A172 (cell line): ENCODE results near the gene AP2A1. TPM values are rescaled to one million over a fixed set of nuclear protein-coding genes. Genes with fewer than 3 reads are reported as not detected.
"Not testable (repeated sequence)": the region's sequence is repeated elsewhere in the genome, so short reads cannot be mapped to it uniquely, and the experiment has no call there.

Source experiments
- DNase-seq: peaks from one replicate; pipeline ENCODE4 v3.0.0-alpha.2; 2015; ENCODE audit warnings: low spot score
- total RNA-seq: library from RNA; depleted of rRNA; stranded (reverse); fragments of >200 nt; shearing (Covaris generic); gene quantifications from 2 replicates; pipeline ENCODE4 v1.2.3, GENCODE V29; 2014; rRNA removed

AP2A1 gene
- total RNA-seq: 116 and 130 TPM in 2 replicates

GRCh38 chr19:49766930-49767299 is at the start of gene AP2A1:
AP2A1 (plus strand) TSS chr19:49767001; CDS start chr19:49767134, 133 bp downstream.
- no peak for DNase-seq

GRCh38 chr19:49718511-49718910 is 48.3 kb upstream of the AP2A1 start:
- no peak for DNase-seq

- DNase-seq: no peak
Observed at GRCh38 chr19:49718991-49719390, 47.8 kb upstream of the AP2A1 start.

DNA sequence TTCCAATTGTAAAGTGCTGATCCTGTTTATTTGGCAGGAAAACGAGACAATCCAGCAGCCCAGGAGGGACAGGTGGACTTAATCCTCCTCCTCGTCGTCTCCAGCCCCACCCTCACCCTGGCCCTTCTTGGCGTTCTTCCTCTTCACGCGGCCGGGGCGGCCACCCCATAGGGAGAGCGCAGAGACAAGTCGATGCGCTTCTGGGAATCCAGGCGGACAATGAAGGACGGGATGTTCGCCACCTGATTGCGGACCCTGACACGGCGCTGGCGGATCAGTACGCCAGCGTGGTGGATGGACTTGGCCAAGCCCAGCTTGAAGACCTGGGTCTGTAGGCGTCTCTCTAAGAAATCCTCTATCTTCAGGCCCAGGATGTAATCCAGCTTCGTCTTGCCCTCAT is 47.4 kb upstream of the AP2A1 start:
- DNase-seq: not testable (repeated sequence)

DNA sequence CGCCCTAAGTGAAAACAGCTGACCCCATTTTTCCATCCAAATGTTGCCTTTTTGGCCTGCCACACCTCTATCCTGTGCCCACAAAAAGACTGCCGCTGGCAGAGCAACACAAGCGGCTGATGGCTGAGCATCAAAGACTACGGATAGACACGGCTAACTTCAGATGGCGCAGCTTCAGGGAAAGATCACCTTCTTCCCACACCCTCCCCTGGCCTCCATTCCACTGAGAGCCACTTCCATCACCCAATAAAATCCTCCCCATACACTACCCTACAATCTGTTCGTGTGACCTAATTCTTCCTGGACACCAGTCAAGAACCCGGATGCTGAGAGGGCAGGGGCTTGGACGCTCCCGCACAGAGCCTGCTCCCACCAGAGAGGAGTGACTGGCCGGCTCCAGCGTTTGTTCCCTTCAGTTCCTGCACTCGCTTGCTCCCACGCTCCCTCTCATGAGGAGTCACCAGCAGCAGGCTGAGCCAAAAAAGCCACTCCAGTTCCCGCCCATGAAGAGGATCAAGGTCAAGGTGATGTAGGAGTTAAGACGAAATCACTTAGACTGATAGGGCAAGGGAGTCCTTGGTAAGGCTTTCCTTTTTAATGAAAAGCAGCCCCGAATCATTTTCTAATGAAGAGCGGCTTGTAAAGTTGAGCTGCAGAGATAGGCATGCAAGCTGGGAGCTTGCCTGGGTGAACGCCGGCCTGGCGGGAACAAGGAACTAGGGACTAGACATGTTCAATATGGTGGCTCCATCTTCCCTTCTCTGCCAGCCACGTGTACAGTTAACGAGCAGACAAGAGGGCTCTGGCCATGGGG is 39.4 kb upstream of the AP2A1 start:
- no peak for DNase-seq

DNA sequence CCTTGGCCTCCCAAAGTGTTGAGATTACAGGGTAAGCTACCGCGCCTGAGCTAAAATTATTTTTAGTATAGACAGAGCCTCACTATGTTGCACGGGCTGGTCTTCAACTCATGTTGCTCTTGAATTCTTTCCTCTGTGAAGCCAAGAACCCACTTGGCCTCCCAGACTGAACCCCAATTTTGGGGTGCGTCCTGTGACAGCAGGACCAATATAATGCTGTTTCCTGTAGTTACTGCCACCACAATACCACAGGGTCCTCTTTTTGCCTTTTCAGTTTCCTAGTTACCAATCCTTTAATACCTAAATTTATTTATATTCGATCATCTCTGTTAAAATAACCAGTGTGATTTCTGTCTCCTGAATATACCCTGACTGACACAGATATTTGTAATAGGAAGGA is 36.6 kb upstream of the AP2A1 start:
- no peak for DNase-seq

DNA sequence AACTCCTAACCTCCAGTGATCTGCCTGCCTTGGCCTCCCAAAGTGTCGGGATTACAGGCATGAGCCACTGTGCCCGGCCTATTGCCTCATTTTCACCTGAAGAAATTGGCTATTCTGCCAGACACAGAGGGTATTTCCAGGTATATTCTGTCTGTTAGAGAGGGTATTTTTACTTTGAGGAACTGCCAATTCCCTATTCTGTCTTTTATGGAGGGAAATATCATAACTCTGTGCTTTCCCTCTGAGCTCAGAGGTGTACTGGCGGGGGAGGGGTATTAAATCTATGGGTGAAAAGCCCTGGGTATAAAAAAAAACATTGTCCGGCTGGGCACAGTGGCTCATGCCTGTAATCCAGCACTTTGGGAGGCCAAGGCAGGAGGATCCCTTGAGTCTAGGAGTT is 28.5 kb upstream of the AP2A1 start:
- DNase-seq: no peak

DNA sequence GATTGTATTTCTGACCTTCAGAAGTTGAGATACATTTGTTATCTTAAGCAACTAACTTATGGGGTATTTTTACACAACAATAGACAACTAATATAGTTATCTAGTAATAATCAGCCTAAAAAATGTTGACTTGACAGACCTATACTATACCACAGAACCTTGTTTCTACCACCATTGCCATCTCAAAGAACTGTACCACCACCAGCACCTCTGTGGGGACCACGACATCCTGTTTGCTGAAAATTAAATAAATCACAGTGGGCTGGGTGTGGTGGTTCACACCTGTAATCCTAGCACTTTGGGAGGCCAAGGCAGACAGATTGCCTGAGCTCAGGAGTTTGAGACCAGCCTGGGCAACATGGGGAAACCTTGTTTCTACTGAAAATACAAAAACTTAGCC is 27.7 kb upstream of the AP2A1 start:
- DNase-seq: no peak

DNA sequence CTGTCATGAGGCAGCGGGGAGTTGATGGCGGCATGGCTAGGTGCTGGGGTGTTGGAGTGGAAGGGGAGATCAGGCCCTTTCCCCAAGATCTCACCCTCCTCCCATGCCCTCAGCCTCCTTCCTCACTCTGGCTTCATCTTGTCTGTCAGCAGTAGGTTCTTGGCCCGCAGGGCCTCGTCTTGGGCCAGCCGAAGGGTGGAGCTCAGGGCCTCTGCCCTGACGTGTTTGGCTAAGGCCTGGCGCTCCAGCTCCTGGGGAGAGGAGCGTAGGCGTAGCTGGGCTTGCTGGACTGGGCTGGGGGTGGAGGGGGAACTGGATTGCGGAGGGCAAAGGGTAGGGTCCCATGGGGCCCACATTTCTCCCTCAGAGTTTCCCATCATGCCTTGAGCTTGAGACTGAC is 26.9 kb upstream of the AP2A1 start:
- DNase-seq: no peak

GRCh38 chr19:49741210-49741844 is 25.5 kb upstream of the AP2A1 start:
- DNase-seq: no peak

GRCh38 chr19:49744946-49745381 is 21.8 kb upstream of the AP2A1 start:
- DNase-seq: no peak

DNA sequence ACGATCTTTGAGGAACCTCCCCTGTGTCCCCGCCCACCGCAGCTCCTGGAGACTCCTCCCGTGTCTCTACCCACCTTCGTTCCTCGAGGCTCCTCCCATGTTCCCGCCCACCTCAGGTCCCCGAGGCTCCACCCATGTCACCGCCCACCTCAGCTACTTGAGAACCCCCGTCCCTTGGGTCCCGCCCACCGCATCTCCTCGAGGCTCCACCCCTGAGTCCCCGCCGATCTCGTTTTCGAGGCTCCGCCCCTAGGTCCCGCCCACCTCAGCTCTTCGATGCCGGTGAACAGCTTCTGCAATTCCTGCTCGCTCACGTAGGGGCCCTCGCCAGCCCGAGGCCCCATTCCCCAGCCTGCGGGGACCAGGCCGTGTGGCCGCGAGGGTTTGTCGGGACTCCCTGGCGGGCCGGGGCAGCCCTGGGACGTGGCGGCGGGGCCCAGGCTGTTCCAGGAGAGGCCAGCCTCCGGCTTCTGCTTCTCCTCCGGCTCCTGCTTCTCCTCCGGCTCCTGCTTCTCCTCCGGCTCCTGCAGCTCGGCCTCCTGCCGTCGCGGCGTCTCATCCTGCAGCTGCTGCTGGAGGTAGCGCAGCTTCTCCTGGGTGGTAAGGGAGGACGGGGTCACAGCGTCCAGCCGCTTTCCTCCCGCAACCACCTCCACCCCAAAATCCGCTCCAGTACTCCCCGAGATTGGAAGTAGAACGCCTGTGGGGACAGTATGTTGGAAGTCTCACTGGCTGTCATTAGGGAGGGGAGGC is 20.4 kb upstream of the AP2A1 start:
- DNase-seq: no peak

DNA sequence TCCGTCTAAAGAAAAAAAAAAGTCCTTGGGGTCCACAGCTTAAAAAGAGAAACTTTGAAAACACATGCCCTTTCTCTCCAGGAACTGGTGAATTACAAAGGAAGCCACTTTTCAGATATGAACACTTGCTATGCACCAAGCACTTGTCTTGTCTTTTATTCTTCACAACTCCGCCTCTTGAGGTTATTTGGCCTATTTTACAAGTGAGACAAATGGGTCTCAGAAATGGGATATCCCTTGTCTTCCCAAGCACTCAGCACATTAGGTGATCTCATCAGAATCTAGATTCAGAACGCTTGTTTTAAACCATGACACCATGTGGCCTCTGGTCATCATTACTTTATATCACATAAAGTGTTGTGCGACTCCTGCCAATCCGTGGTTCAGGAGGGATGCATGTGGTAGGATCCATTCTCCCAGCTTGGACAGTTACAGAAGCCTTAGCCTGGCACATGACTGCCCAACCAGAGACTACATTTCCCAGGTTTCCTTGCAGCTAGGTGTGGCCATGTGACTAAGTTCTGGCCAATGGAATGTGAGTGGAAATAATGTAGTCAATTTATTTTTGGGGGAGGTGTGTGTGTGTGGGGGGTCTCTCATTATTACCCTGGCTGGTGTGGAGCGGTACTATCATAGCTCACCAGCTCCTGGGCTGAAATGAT is 17.6 kb upstream of the AP2A1 start:
- DNase-seq: no peak

- DNase-seq: no peak
Observed at GRCh38 chr19:49749771-49750170, 17.0 kb upstream of the AP2A1 start.

DNA sequence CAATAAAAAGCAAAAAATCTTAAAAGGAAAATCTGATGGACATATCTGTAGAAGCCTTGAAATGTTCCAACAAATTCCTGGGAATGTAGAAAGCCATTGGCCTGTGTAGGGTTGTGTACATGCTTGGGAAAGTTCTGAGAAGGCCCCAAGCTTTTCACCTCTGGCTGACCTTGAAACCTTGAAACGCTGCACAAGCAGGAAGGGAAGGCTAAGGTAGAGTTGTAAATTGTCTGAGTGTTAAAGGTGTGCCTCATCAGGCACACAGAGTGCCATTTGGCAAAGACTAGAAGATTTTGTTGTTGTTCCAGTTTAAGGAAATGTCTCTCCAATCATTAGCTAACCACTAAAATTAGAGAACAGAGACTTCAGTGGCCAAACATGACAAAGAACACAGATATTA is 14.1 kb upstream of the AP2A1 start:
- no peak for DNase-seq

DNA sequence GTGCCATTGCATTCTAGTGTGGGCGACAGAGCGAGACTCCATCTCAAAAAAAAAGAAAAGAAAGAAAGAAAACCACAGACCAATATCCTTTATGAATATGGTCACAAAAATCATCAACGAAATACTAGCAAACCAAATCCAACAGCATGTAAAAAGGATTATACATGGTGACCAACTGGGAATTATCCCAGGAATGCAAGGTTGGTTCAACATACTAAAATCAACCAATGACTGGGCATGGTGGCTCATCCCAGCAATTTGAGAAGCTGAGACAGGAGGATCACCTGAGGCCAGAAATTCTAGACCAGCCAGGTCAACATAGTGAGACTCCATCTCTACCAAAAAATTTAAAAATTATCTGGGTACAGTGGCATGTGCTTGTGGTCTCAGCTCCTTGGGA is 10.8 kb upstream of the AP2A1 start:
- DNase-seq: peak; percentile 19

DNA sequence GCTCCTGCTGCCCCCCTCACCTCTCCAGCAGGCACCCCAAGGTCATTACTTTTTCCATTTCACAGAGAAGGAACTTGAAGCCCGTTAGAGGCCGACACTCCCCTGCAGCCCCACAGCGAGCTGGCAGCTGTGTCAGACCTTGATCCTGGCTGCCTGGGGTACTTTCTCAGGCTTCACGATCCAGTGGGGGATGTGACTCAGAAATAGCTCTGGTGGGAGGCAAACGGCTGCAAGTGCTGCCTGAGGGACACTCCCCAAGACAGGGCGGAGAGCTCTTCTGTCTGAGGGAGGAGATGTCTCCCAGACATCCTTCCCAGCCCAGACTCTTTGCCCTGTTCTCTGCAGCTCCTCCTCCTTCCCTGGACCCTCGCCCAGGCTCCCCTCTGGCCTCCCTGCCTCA is 8.5 kb upstream of the AP2A1 start:
- peak; percentile 72 for DNase-seq

DNA sequence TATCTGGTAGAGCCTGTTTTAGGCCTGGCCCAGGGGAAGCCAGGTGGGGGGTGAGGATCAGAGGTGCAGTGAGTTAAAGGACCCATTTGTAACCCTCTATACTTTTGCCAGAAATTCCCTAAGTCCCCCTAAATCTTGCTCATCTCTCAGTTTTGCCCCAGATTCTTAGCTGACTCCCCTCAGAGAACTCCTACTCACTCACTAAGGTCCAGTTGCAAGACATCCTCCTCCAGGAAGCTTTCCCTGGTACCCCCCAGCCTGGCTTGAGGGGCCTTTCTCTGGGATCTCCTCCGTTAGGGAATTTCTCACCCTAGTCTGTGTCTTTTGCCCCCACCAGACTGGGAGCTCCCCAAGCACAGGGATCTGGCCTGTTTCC is 5.6 kb upstream of the AP2A1 start:
- DNase-seq: no peak

DNA sequence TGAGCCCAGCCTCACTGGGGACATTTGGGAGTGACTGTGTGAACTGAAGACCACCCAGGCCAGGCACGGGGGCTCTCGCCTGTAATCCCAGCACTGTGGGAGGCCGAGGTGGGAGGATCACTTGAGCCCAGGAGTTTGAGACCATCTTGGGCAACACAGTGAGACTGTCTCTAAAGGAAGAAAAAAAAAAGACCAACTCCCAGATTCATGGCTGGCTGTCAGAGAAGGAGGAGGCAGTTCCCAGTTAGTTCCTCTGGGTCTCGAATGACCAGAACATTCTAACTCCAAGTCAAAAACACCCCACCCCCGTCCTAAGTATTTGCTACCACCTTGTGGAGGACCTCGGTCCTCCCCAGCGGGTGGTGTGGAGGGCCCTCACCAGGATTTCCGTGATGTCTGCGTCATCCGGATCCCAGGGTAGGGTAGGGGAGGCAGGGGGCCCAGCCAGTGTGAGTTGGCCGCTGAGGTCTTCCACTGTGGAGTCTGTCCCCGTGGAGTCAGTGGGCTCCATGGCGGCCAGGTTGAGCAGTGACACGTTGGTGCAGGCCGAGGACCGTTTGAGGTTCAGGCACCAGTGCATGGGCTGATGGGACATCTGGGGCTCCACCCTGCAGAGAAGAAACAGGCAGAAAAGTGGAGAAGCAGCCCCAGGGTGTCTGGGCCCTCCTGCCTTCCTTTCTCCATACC is 5.0 kb upstream of the AP2A1 start:
- no peak for DNase-seq

GRCh38 chr19:49763230-49763629 is 3.6 kb upstream of the AP2A1 start, which contains the start of gene TSKS:
TSKS (minus strand) TSS chr19:49763306; CDS start chr19:49763247, 59 bp downstream.
- no peak for DNase-seq

GRCh38 chr19:49764341-49764740 is 2.5 kb upstream of the AP2A1 start:
- DNase-seq: no peak
